NOMO-1 treated with DMSO at 0.1 percent for 48 hours (cell line): ENCODE data around the gene ZNF600.
A peak's percentile ranks its signal among the peaks of the same experiment; 100 is the strongest.
"Not testable (repeated sequence)": the region's sequence is repeated elsewhere in the genome, so short reads cannot be mapped to it uniquely, and the experiment has no call there.

Experiments
- DNase-seq: peaks from one replicate; lab custom pipeline; 2025; ENCODE audit not compliant: unreplicated experiment; lab: John Stamatoyannopoulos, UW

Gene ZNF600

DNA sequence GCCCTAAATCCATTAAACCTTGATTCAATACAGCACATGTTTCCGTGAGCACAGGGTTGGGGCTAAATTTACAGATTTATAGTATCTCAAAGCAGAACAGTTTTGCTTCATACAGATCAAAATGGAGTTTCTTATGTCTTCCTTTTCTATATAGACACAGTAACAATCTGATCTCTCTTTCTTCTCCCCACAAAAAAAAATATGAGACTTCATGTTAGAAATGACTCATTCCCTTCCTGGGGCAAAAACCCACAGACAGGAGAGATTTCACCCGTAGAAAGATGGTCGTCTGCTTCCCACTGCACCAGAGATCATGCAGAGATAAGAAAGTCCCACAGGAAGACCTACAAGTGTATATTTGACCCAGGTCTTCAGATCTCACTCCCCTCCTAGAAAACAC, 44.1 kb downstream of the ZNF600 start:
- DNase-seq: no peak

DNA sequence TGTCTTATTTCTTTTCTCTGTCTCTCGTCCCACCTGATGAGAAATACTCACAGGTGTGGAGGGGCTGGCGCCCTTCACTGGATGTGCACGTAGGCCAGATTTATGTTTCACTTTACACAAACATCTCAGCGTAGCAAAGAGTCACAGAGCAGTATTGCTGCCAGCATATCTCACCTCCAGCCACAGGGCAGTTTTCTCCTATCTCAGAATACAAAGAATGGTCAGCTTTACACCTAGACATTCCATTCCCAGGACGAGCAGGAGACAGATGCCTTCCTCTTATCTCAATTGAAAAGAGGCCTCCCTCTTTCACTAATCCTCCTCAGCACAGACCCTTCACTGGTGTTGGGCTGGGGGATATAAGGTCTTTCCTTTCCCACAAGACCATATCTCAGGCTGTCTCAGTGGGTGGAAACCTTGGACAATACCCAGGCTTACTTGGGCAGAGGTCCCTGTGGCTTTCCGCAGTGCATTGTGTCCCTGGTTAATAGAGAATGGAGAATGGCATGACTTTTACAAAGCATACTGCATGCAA, 44.6 kb downstream of the ZNF600 start:
- DNase-seq: no peak

DNA sequence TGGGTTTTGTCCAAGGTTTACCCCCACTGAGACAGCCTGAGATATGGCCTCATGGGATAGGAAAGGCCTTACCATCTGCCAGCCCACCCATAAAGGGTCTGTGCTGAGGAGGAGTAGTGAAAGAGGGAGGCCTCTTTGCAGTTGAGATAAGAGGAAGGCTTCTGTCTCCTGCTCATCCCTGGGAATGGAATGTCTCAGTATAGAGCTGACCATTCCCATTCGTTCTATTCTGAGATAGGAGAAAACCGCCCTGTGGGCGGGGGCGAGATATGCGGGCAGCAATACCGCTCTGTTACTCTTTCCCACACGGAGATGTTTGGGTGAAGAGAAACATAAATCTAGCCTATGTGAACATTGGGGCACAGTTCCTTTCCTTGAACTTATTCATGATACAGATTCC, 45.2 kb downstream of the ZNF600 start:
- not testable (repeated sequence) for DNase-seq

DNA sequence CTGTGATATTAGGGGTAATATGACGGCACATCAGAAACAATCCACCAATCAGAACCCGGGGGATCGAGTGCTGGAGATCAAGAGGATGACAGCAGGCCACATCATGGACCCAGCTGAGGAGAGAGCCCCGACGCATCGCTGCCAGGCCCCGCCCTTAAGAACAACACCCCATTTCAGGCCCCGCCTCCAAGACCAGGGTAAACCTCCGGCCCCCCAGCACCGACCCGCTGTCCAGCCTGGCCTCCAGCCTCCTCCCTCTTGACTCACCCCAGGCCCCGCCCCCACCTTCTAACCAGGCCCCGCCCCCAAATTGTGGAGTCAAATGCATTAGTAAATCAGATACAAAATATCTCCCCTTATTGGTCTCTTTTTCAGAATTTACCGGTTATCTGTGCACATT, 47.0 kb downstream of the ZNF600 start:
- DNase-seq: no peak

DNA sequence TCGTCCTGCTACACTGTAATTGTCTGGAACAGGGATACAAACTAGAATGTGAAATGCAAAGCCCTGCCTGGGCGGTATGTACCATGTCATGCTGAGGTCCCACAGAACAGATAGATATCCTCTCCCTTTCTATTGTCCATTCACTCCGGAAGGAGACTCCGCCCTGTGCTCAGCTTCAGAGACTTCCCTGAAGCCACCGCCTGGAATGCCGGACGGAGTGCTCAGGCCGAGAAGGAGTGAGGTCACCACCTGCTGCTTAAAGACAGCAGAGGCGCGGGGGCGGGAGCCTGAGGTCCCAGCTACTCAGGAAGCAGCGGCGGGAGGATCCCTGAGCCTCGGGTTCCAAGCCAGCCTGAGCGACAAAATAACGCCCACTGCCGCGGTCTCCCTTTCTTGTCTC, 50.9 kb downstream of the ZNF600 start:
- no peak for DNase-seq

DNA sequence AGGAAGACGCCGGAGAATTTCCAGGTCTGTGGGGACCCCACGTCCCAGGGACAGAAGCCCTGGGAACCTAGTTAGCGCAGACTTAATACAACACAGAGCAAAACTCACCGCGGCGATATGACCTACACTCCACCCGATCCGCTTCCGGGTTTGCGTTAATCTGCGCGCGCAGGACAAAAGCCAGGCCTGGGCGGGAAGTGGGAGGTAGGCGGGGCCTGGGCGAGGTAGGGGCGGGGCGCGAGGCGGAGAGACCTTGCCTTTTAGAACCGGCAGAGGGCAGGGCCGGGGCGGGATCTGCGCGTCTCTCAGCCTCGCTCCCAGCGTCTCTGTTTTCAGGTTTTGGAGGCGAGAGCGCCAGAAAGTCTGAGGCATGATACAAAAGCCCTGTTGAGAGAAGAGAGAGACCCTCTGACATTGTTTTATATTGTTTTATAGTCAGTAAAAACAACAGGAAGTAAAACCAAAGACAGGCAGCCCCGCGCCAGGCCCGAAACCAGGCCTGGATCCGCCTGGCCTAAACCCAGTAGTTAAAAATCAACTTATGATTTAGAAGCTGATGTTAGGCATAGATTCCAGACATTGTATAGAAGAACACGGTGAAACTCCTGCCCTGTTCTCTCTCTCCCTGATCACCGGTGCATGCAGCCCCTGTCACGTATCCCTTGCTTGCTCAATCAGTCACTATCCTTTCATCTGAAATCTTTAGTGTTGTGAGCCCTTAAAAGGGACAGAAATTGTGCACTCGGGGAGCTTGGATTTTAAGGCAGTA, 51.5 kb downstream of the ZNF600 start, which contains the start of gene ZNF611:
Gene ZNF611 (minus strand): TSS at position 152 of the 769 bp plus-strand sequence. CDS start 19,150 bp downstream, outside the sequence.
- DNase-seq: peak; percentile 92

DNA sequence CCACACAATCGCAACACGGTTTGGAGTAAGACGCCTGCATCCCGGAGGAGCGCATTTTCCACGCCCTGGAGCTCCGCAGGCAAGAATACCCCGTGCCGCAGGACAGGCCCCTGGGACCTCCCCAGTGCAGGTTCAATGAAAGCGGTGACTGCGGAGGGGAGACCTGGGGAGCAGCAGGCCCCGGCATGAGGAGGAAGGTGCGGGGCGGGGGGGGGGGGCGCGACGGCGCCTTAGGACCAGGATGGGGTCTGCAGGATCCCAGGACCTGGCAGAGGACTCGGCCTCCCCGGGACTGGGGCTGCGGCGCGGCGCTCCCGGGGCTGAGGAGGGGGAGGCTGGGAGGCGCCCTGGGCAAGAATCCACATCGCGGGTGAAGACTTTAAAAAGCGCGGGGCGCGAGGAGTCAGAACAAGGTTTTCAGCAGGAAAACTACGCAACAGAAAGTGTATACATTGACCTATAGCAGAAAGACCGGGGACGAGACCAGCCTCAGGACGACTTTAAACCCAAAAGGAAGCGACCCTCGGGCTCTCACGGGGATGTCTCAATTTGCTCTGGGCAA, 52.2 kb downstream of the ZNF600 start:
- DNase-seq: no peak

DNA sequence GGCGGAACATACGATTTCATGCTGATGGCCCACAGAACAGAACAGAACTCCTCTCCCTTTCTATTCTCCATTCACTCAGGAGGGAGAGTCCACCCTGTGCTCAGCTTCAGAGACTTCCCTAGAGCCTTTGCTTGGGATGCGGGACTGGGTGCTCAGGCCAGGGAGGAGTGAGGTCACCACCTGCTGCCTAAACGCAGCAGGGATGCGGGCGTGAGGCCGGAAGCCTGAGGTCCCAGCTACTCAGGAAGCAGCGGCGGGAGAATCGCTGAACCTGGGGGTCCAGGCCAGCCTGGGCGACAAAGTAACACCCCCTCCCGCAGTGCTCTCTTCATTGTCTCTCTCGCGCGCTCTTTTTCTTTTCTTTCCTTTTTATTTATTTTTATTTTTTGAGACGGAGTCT, 60.5 kb downstream of the ZNF600 start:
- DNase-seq: not testable (repeated sequence)

DNA sequence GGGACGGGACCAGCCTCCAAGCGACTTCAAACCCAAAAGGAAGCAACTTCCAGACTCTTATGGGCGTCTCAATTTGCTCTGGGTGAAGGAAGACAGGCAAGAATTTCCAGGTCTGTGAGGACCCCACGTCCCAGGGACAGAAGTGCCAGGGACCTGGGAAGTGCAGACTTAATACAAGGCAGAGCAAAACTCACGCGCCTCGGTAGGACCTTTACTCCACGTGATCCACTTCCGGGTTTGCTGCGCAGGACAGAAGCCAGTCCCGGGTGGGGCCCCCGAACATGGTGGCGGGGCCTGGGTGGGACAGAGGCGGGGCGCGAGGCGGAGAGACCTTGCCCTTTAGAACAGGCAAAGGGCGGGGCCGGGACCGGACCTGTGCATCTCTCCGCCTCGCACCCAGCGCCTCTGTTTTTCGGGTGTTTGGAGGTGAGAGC, 61.0 kb downstream of the ZNF600 start:
- DNase-seq: no peak

DNA sequence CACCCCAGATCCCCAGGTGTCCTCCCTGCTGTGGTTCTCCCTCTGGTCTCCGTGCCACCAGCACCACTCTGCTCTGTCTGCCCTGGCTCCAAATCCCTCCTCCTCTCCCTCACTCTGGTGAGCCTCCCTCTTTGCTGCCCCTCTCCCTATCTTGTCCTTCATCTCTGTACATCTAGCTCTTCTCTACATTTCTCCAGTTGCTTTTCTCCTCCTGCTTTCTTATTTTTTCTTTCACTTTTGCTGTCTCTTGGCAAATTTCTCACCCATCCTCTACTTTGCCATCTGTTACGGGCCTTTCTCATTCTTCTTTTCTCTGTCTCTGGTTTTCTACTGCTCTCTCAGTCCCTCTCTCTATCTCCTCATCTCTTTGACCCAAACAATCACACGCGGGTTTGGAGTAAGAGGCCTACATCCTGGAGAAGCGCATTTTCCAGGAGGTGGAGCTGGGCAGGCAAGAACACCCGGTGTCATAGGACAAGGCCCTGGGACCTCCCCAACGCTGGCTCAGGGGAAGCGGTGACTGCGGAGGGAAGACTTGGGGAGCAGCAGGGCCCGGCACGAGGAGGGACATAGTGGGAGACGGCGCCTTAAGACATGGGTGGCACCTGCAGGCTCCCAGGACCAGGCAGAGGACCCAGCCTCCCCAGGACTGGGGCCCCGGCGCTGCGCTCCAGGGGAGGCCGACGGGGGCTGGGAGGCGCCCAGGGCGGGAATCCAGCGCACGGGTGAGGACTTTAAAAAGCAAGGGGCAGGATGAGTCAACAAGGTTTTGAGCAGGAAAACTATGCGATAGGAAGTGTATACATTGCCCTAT, 61.7 kb downstream of the ZNF600 start:
- no peak for DNase-seq

DNA sequence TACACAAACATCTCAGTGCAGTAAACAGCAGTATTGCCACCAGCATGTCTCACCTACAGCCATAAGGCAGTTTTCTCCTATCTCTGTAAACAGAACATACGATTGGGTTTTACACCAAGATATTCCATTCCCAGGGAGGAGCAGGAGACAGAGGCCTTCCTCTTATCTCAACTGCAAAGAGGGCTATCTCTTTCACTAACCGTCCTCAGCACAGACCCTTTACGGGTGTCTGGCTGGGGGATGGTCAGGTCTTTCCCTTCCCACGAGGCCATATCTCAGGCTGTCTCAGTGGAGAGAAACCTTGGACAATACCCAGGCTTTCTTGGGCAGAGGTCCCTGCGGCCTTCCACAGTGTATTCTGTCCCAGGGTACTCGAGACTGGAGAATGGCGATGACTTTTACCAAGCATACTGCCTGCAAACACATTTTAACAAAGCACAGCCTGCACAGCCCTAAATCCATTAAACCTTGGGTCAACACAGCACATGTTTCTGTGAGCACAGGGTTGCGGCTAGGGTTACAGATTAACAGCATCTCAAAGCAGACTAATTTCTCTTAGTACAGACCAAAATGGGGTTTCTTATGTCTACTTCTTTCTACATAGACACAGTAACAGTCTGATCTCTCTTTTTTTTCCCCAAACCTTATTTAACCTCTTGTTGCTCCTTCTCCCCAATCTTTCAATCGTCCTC, 62.5 kb downstream of the ZNF600 start:
- not testable (repeated sequence) for DNase-seq

DNA sequence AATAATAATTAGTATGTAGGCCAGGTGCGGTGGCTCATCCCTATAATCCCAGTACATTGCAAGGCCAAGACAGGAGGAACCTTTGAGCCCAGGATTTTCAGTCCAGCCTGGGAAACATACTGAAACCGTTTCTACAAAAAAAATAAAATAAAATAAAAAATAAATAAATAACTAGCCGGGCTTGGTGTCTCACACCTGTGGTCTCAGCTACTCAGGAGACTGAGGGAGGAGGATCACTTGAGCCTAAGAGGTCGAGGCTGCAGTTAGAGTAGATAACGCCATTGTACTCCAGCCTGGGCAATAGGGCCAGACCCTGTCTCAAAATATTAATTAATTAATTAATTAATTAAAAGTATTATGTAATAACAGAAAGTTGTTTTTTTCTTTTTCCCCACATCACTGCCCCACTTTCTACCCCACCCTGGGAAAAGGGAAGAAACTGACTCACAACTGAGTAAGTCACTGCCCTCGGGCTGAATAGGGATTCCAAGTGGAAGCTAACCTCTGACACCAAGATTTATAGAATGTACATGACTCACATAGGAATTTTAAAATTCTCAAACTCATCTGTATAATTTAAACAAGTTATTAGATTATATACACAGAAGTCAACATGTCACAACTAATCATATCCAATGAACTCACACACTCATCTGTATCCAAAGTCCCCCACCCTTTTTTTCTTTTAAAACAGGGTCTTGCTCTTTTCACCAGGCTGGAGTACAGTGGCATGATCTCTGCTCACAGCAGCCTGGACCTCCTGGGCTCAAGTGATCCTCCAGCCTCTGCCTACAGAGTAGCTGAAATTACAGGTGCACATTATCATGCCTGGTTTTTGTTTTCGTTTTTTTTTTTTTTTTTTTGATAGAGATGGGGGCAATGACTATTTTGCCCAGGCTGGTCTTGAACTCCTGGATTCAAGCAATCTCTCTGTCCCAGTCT, 64.3 kb downstream of the ZNF600 start:
- no peak for DNase-seq

DNA sequence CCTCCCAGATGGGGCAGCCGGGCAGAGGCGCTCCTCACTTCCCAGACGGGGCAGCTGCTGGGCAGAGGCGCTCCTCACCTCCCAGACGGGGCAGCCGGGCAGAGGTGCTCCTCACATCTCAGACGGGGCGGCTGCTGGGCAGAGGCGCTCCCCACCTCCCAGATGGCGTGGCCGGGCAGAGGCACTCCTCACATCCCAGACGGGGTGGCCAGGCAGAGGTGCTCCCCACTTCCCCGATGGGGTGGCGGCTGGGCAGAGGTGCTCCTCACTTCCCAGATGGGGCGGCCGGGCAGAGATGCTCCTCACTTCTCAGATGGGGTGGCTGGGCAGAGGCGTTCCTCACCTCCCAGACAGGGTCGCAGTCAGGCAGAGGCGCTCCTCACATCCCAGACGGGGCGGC, 66.0 kb downstream of the ZNF600 start:
- not testable (repeated sequence) for DNase-seq

DNA sequence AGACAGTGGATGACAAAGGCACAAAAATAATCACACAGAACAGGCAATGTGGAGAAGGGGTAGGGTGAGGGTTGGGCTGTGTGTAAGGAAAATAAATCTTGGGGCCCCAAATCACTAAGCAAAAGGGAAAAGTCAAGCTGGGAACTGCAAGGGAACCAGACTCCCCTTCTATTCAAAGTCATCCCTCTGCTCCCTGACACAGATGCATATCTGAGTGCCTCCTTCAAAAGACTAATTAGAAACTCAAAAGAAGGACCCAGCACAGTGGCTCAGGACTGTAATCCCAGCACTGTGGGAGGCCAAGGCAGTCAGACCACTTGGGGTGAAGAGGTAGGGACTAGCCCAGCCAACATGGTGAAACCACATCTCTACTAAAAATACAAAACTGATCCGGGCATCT, 70.1 kb downstream of the ZNF600 start:
- DNase-seq: no peak

DNA sequence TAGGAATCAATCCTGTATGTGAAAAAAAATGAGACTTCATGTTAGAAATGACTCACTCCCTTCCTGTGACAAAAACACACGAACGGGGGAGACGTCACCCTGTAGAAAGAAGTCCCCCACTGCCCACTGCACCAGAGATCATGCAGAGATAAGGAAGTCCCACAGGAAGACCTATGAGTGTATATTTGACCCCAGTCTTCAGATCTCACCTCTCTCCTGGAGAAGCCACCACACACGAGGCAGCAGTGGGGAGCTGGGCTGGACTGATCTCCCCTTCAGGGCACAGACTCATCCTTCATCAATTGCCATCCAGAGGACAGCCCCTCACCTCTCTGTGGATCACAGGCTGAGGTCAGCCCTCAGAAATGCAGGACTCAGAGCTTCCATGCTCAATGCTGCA, 70.7 kb downstream of the ZNF600 start:
- not testable (repeated sequence) for DNase-seq

DNA sequence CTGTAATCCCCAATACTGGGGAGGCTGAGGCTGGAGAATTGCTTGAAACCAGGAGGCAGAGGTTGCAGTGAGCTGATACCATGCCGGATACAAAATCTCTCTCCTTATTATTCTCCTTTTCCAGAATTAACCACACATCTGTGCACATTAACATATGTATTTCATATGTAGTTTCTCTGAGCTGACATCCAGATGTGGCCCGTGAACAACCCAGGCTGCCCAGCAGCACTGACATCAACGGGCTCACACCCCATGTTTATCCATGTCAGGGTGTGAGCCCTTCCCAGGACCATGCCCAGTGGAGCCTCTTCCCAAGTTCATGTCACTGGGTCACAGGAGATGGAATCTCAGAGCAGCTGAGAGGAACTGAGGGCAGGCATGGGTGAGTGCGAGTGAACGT, 71.3 kb downstream of the ZNF600 start:
- DNase-seq: not testable (repeated sequence)
